Hypothalamus (tissue), 51 donors: ENCODE results near the gene ACBD6.
"Not testable (repeated sequence)": the region's sequence is repeated elsewhere in the genome, so short reads cannot be mapped to it uniquely, and the experiment has no call there.

Experiments used
- DNase-seq, 51 donors: peaks; one replicate each; lab custom pipeline; 2025; lab: John Stamatoyannopoulos, UW

ACBD6 gene

GRCh38 chr1:180497826-180498225 lies 4.6 kb downstream of the ACBD6 start:
- DNase-seq: no peak

- no peak for DNase-seq
Measured at GRCh38 chr1:180494370-180494769, 8.0 kb downstream of the ACBD6 start.

GRCh38 chr1:180489976-180490375 lies 12.4 kb downstream of the ACBD6 start:
- DNase-seq: no peak

- no peak for DNase-seq
Measured at GRCh38 chr1:180489313-180489712, 13.1 kb downstream of the ACBD6 start.

DNA sequence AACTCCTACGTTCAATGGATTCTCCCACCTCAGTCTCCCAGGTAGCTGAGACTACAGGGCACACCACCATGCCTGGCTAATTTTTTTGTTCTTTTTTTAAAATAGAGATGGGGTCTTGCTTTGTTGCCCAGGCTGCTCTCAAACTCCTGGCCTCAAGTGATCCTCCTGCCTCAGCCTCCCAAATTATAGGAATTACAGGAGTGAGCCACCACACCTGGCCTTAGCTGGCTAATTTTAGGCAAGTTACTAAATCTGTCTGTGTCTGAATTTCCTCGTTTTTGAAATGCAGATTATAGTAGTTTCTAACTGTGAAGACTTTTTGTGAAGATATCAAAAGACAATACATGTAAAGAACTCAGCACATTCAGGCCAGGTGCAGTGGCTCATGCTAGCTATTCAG lies 13.7 kb downstream of the ACBD6 start:
- no peak for DNase-seq

- DNase-seq: no peak
Measured at GRCh38 chr1:180486092-180486491, 16.3 kb downstream of the ACBD6 start.

DNA sequence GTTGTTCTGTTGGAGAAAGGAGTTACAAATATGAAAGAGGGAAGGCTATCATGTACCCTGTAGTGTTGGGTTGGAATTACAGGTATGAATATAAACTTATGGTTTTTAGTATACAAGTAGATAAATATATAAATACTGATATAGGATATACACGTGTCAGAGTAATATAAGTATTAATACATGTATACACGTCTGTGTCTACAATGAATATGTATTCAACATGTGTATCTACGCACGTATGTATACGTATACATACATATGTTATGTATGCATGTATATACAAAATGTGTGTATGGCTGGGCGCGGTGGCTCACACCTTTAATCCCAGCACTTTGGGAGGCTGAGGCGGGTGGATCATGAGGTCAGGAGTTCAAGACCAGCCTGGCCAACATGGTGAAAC lies 17.9 kb downstream of the ACBD6 start:
- DNase-seq: no peak

DNA sequence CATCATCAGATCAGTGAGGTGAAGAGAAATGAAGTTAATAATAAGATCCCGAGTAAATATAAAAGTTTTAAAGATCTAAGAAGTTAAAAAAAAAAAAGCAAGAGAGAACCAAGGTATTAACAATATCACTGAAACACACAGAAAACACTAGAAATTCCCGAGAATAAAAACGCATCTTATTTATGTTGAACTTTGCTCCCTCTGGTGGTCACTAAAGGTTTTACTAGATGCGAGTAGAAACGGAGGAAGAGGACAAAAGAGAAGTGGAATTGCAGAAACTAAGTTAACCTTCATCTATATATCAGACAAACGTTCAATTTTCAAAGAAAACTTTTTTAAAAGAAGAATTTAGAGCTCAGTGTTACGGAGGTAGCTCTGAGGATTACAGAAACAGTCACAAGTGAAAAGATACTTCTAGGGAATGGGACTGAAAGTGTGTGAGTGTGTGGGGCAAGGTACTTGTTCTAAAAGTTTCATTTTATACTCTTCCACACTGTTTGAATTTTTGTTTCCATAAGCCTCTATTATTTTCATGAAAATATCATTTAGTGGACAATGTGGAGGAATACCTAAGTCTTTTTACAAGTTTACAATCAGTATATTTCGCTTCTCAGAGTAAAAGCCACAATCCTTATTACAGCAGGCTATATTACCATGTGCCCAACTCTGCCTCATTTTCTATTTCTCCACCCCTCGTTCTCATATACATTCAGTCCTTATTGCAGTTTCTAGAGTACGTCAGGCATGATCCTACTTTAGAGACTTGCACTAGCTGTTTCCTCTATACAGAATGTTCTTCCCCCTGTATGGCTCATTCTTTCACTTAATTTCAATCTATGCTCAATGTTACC lies 19.7 kb downstream of the ACBD6 start:
- peak in 3 of 51 donors; percentile 0 to 29 (median 10) for DNase-seq

DNA sequence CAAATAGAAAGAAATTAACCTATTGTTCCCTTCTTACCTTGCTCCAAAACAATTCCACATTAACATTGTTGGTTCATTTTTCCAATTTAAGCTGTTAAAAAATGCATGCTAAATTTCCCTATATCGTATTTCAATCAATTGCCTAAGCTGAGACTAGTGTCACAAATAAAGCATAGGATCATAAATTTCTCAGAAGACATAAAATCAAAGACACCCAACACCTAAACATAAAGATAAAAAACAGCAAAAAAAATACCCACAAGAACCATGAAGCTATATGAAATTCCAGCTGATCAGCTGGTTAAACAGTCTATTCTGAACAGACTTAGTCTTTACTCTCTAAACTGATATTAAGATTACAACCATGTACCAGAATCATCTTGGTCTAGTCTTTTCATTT lies 32.3 kb downstream of the ACBD6 start:
- DNase-seq: no peak

DNA sequence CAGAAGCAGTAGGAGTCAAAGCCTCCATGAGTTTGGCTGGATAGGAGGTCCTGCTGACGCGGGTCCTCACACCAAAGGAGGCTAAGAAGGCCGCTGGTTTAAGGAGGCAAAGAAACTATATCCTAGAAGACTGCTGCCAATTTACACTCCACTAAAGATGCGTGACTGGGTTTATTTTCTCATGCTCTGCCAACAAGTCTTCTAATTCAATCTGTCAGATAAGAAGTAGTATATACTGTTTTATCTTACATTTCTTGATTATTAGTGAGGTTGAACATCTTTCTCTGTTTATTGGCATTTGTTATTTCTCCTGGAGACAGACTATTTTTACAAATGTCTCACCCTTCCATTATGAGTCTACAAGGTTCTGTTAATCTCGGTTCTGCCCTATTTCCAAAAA lies 34.1 kb downstream of the ACBD6 start:
- no peak for DNase-seq

DNA sequence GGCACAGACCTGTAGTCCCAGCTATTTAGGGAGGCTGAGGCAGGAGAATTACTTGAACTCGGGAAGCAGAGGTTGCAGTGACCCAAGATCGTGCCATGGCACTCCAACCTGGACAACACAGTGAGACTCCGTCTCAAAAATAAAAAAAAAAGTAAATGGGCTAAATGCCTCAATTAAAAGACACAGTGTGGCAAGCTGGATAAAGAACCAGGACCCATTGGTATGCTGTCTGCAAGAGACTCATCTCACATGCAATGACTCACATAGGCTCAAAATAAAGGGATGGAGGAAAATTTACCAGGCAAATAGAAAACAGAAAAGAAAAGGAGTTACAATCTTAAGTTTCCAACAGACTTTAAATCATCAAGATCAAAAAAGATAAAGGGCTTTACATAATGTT lies 40.3 kb downstream of the ACBD6 start:
- no peak for DNase-seq

DNA sequence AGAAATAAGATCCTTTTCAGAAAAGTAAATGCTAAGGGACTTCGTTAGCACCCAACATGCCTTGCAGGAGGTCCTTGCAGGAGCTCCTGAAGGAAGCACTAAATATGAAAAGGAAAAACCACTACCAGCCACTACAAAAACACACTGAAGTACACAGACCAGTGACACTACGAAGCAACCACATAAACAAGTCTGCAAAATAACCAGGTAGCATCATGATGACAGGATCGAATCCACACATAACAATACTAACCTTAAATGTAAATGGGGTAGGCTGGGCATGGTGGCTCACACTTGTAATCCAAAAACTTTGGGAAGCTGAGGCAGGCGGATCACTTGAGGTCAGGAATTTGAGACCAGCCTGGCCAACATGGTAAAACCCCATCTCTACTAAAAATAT lies 40.7 kb downstream of the ACBD6 start:
- not testable (repeated sequence) for DNase-seq

DNA sequence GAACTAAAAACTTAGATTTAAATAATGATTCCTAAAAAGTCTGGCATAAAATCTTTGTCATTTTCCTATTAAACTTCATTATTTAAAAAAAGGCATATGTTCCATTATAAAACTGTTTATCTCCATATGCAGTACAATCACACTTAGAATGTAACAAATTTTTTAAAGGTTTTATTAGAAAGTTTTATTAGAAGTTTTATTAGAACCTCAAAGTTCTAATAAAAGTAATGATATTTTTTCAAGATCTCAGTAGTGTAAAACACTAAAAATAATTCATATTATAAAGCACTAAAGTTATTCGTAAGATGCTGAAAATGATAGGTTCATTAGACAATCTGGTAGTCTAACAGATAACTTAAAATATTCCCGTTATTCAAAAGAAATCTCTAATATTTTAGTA lies 43.6 kb downstream of the ACBD6 start:
- no peak for DNase-seq

GRCh38 chr1:180456191-180456590 lies 46.2 kb downstream of the ACBD6 start:
- DNase-seq: no peak

GRCh38 chr1:180451504-180451903 lies 50.9 kb downstream of the ACBD6 start:
- DNase-seq: no peak

GRCh38 chr1:180444522-180444921 lies 57.9 kb downstream of the ACBD6 start:
- no peak for DNase-seq

- DNase-seq: no peak
Measured at GRCh38 chr1:180440335-180440734, 62.0 kb downstream of the ACBD6 start.

- DNase-seq: no peak
Measured at GRCh38 chr1:180435566-180435965, 66.8 kb downstream of the ACBD6 start.

- DNase-seq: no peak
Measured at GRCh38 chr1:180433873-180434272, 68.5 kb downstream of the ACBD6 start.

GRCh38 chr1:180431683-180432082 lies 70.7 kb downstream of the ACBD6 start:
- DNase-seq: no peak

DNA sequence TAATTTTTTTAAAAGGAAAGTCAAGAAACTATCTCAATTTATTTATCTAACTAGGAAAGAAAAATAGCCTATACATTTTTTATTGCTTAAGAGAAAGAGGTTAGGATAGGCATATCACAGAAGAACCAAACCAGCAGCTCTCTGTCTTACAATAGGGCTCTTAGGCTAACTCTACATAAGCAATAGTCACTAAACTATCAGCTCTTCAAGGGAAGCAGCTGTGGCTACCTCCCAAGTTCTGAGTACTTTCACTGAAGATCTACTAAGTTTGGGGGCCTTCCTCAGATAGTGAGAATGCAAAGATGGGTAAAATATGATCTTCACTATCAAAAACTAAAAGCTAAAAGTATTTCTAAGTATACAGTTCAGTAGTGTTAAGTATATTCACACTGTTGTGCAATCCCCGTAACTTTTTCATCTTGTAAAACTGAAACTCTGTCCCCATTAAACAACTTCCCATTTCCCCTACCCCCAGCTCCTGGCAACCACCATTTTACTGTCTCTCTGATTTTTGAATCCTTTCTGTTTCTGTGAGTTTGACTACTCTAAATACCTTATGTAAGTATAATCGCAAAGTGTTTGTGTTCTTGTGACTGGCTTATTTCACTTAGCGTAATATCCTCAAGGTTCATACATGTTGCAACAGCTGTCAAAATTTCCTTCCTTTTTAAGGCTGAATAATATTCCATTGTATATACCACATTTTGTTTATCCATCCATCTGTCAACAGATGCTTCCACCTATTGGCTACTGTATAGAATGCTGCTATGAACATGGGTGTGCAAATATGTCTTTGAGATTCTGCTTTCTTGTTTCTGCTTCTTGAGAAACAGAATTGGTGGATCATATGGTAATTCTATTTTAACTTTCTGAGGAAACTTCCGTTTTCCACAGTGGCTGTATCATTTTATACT lies 73.3 kb downstream of the ACBD6 start:
- DNase-seq: no peak

- DNase-seq: no peak
Measured at GRCh38 chr1:180425952-180426351, 76.4 kb downstream of the ACBD6 start.
